Right atrium auricular region (tissue), 2 donors: ENCODE measurements around the gene FAM124A. TPM values are rescaled to one million over a fixed set of nuclear protein-coding genes. Genes with fewer than 3 reads are reported as not detected.

Experiments
- DNase-seq: peaks from one replicate; pipeline ENCODE4 v3.0.0-alpha.2; 2019; ENCODE audit warnings: low spot score
- H3K27ac ChIP-seq, 2 donors: fragments of 200-600 bp; sonication (generic); 1 replicate in 1 of 2; 2 replicates in 1 of 2; pipeline ENCODE4 v1.5.1; 2016 to 2019
- H3K27me3 ChIP-seq, 2 donors: fragments of 200-600 bp; sonication (generic); one replicate each; pipeline versions ENCODE4 v1.5.1 to v1.6.0; 2017 to 2019
- H3K36me3 ChIP-seq: fragments of 200-600 bp; sonication (generic); one replicate; pipeline ENCODE4 v1.5.1; 2016
- H3K4me1 ChIP-seq, 2 donors: fragments of 200-600 bp; sonication (generic); one replicate each; pipeline versions ENCODE4 v1.5.1 to v1.6.0; 2017 to 2019
- H3K4me3 ChIP-seq, 2 donors: fragments of 200-600 bp; sonication (generic); 1 replicate in 1 of 2; 2 replicates in 1 of 2; pipeline ENCODE4 v1.5.1; 2017 to 2019; ENCODE audit warnings: mild to moderate bottlenecking in 1 of 2, moderate library complexity in 1 of 2
- H3K9me3 ChIP-seq, 2 donors: fragments of 200-600 bp; sonication (generic); one replicate each; pipeline ENCODE4 v1.5.1; 2019
- total RNA-seq, 2 donors: library from RNA; depleted of rRNA; stranded (reverse); fragments of >200 nt; gene quantifications; one replicate each; pipeline ENCODE4 v1.1.0, GENCODE V29; 2016
- TF ChIP-seq, protein P1 (sequence below), 2 donors: fragments of 200-600 bp; sonication (generic); IDR thresholded peaks; one replicate each; pipeline ENCODE4 v1.5.1; 2019; ENCODE audit warnings: antibody characterized with exemption in 2 of 2

FAM124A gene
- total RNA-seq, 2 donors from 2014 or later: 8.0 to 8.6 TPM

DNA sequence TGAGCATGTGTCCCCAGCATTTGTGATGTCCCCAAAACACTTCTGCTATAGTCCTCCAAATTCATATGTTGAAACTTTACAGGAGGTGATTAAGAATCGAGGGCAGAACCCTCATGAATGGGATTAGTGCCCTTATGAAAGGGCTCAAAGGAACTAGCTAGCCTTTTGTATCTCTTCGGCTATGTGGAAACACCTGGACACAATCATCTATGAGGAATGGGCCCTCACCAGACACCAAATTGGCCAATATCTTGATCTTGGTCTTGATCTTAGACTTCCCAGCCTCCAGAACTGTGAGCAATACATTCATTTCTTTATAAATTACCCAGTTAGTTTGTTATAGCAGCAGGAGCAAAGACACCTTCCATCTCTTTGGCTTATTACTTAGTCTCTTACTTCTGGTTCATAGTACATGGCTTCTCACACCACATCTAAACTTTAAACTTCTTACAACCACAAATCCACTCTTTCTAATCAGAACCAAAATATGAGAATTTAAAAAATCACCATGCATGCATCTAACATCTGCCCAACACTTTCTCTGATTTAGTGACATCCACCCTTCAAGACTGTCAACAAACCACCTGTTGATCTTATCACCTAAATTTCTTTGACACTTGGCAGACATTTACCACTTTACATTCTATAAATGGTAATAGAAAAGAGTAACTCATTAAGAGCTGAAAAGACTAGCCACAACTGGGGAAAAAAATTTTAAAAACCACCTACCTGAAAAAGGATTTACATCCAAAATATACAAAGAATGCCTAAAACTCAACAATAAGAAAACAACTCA lies 110.6 kb downstream of the FAM124A start:
- no peak for DNase-seq
- H3K4me3 ChIP-seq: no peak overlapping the region
- no peaks in the 10 kb centered on the region for H3K36me3 ChIP-seq
- no peak overlapping the region for H3K27ac ChIP-seq
- no peaks in the 10 kb centered on the region for H3K9me3 ChIP-seq
- TF ChIP-seq, protein P1, sequence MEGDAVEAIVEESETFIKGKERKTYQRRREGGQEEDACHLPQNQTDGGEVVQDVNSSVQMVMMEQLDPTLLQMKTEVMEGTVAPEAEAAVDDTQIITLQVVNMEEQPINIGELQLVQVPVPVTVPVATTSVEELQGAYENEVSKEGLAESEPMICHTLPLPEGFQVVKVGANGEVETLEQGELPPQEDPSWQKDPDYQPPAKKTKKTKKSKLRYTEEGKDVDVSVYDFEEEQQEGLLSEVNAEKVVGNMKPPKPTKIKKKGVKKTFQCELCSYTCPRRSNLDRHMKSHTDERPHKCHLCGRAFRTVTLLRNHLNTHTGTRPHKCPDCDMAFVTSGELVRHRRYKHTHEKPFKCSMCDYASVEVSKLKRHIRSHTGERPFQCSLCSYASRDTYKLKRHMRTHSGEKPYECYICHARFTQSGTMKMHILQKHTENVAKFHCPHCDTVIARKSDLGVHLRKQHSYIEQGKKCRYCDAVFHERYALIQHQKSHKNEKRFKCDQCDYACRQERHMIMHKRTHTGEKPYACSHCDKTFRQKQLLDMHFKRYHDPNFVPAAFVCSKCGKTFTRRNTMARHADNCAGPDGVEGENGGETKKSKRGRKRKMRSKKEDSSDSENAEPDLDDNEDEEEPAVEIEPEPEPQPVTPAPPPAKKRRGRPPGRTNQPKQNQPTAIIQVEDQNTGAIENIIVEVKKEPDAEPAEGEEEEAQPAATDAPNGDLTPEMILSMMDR (IDR thresholded peaks at IDR 0.05): no peak
- H3K27me3 ChIP-seq: no peaks in the 10 kb centered on the region
- no peaks in the 10 kb centered on the region for H3K4me1 ChIP-seq

DNA sequence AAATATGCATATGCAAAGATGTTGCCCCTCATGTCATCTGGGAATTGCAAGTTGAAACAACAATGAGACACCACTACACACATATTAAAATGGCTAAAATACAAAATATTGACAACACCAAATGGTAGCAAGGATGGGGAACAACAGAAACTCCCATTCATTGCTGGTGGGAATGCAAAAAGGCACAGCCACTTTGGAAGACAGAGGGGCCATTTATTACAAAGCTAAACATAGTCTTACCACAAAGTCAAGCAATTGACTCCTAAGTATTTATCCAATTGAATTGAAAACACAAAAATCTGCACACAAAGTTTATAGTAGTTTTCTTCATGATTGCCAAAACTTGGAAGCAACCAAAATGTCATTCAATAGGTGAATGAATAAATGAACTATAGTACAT lies 111.2 kb downstream of the FAM124A start:
- no peaks in the 10 kb centered on the region for H3K4me1 ChIP-seq
- no peaks in the 10 kb centered on the region for H3K27me3 ChIP-seq
- TF ChIP-seq, protein P1 (IDR thresholded peaks at IDR 0.05): no peak
- DNase-seq: no peak
- no peaks in the 10 kb centered on the region for H3K9me3 ChIP-seq
- H3K27ac ChIP-seq: no peak overlapping the region
- H3K4me3 ChIP-seq: no peak overlapping the region
- no peaks in the 10 kb centered on the region for H3K36me3 ChIP-seq

DNA sequence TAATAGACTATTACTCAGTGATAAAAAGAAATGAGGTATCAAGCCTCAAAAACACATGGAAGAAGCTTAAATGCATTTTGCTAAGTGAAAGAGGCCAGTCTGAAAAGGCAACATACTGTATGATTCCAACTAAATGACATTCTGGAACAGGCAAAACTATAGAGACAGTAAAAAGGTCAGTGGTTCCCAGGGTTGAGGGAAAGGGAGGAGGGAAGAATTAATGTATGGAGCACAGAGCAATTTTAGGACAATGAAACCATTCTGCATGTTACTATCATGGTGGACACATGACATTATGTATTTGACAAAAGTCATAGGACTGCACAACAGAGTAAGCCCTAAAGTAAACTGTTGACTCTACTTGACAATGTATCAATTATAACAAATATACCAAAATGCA lies 111.6 kb downstream of the FAM124A start:
- H3K36me3 ChIP-seq: no peaks in the 10 kb centered on the region
- TF ChIP-seq, protein P1 (IDR thresholded peaks at IDR 0.05): no peak
- H3K4me3 ChIP-seq: no peak overlapping the region
- H3K27ac ChIP-seq: no peak overlapping the region
- no peaks in the 10 kb centered on the region for H3K27me3 ChIP-seq
- no peaks in the 10 kb centered on the region for H3K9me3 ChIP-seq
- no peak for DNase-seq
- H3K4me1 ChIP-seq: no peaks in the 10 kb centered on the region

Other genes with a start within 250 kb of the FAM124A start
- not detected for gene C13orf42, start 111.1 kb upstream of the FAM124A start, total RNA-seq
- gene SERPINE3, start 117.3 kb downstream of the FAM124A start, total RNA-seq: not detected
- 10 to 100 TPM; 18.7 to 27.6 TPM for gene INTS6, start 230.6 kb downstream of the FAM124A start, total RNA-seq